GM21717 (cell line): ENCODE measurements around the gene CTNNA2.

ENCODE experiments used
- ATAC-seq: cut with Tn5 transposase; IDR thresholded peaks from one replicate; pipeline ENCODE4 v1.9.1; 2021; ENCODE audit warnings: mild to moderate bottlenecking, moderate library complexity; ENCODE audit not compliant: unreplicated experiment

The CTNNA2 gene

DNA sequence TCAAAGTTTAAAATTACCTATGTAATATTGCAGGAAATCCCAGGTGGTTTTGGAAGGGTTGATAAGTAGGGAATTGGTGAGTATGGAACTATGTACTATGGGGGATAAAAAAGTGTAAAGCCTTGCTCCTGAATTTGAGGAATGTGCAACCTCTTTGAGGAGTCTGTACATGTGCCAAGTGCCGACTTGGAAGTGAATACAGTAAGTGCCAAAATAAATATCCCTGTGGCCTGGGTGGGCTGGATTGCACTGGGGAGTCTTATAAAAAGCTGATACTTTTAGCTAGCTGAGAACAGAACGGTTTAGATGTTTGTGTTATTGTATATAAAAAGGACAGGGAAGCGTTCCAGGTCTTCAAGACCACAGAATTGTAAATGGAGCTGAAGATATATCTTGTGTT, 1108.8 kb downstream of the CTNNA2 start:
- ATAC-seq, result no peak

GRCh38 chr2:80624062-80624461, 1111.2 kb downstream of the CTNNA2 start:
- no peak for ATAC-seq

DNA sequence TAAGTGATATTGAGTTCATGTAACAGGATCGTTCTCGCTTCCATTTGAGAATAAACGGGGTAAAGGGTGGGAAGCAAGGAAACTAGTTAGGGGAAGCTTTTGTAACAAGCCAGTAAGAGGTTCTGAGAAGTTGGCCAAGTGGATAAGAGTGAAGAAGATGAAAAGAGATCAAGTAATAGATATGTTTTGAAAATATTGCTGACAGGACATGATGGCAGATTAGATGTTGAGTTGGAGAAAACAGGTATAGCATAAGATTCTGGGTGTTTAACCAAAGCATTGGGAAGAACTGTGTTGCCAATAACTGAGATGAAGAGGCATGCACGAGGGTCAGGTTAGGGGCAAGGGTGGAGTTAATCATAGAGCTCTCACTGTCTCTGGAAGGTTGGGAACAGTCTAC, 1121.7 kb downstream of the CTNNA2 start:
- ATAC-seq, result no peak

- ATAC-seq, result no peak
These were observed 1125.9 kb downstream of the CTNNA2 start for GRCh38 chr2:80638783-80639182.

DNA sequence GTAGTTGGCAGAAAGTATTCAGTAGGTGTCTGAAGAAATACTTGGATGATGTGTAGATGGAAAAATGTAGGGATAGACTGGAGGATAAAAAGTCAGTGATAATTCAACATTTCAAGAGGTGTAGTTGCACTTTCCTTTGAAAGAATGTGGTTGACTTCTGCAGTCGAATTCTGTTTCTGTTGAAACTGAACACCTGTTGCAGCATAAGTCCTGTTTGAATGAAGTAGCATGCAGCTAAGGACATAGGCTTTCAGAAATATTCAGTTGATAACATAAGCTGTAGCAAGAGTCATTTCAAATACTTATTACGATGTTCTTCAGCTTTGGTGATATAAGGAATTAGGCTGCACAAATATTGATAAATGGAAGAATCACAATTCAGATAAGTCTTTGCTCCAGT, 1129.6 kb downstream of the CTNNA2 start:
- no peak for ATAC-seq

DNA sequence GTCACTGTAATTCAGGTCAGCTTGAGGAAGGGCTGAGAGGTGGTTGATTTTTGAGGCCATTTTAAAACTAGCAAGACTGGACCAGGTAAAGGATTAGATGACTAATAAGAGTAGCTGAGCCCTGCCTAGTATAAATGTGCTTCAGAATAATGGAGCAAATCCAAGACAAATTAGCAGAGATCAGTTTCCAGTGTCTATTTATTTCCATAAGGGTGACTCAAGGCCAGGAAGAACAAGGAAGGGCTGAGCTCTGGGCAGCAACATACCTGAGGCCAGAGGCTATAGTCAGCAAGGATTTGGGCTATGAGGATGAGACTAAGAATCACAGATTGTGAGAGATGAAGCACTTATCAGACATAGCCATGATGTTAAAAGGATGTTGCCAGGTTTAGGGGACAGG, 1130.7 kb downstream of the CTNNA2 start:
- no peak for ATAC-seq

- ATAC-seq, result no peak
These were observed 1138.6 kb downstream of the CTNNA2 start for GRCh38 chr2:80651435-80651834.

DNA sequence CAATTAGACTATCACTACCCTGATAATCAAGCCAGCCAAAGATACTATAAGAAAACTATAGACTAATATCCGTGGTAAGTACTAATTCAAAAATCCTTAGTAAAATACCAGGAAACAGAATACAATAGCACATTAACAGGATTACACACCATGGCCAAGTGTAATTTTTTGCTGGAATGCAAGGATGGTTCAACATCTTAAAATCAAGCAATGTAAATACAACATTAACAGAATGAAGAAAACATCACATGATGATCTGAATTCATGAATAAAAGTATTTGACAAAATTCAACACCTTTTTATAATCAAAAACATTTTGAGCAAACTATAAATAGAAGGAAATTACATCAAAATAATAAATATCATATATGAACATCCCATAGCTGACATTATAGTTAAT, 1142.4 kb downstream of the CTNNA2 start:
- no peak for ATAC-seq

GRCh38 chr2:80670763-80671162, 1157.9 kb downstream of the CTNNA2 start:
- no peak for ATAC-seq

GRCh38 chr2:80687524-80687923, 1174.7 kb downstream of the CTNNA2 start:
- no peak for ATAC-seq

DNA sequence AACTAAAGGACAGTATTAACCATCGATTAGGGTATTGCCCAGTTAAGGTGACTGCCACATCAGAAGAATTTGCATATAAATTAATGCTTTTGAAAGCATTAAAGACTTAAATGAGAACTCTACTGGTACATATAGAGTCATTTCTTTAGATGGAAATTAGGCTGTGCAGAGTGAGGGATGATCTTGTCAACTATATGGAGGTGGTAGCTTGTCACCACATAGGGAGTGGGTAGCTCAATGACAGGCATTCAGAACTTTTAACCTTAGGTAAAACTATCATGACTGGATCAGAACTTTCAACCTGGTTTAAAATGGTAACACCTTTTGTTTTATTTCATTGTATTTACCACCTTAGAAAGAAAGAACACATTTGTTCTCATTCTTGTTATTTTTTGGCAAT, 1176.3 kb downstream of the CTNNA2 start:
- no peak for ATAC-seq
